NCI-H2196 treated with DMSO at 0.1 percent for 48 hours (cell line): Measurements from ENCODE around the gene TMEM86B.
"Not testable (repeated sequence)": the region's sequence is repeated elsewhere in the genome, so short reads cannot be mapped to it uniquely, and the experiment has no call there.

Source experiments
- DNase-seq: peaks from one replicate; lab custom pipeline; 2025; ENCODE audit not compliant: unreplicated experiment; lab: John Stamatoyannopoulos, UW

TMEM86B gene

GRCh38 chr19:55242517-55242916 lies 14.0 kb upstream of the TMEM86B start:
- no peak for DNase-seq

GRCh38 chr19:55241935-55242464 lies 13.4 kb upstream of the TMEM86B start:
- DNase-seq, result no peak

- DNase-seq, result no peak
These were observed 12.8 kb upstream of the TMEM86B start for GRCh38 chr19:55241143-55241934.

- DNase-seq, result no peak
These were observed 12.1 kb upstream of the TMEM86B start for GRCh38 chr19:55240713-55241020.

GRCh38 chr19:55239004-55239403 lies 10.4 kb upstream of the TMEM86B start:
- DNase-seq, result no peak

GRCh38 chr19:55238030-55238429 lies 9.5 kb upstream of the TMEM86B start:
- DNase-seq, result no peak

- DNase-seq, result no peak
These were observed 4.4 kb upstream of the TMEM86B start for GRCh38 chr19:55232986-55233385.

- DNase-seq, result no peak
These were observed 3.7 kb upstream of the TMEM86B start for GRCh38 chr19:55232286-55232602.

- no peak for DNase-seq
These were observed 3.1 kb upstream of the TMEM86B start for GRCh38 chr19:55231391-55232285.

GRCh38 chr19:55230780-55231179 lies 2.2 kb upstream of the TMEM86B start:
- no peak for DNase-seq

GRCh38 chr19:55230329-55230728 lies 1.8 kb upstream of the TMEM86B start:
- DNase-seq, result no peak

GRCh38 chr19:55229789-55230182 lies 1.2 kb upstream of the TMEM86B start:
- no peak for DNase-seq

GRCh38 chr19:55229145-55229788 lies 704 bp upstream of the TMEM86B start:
- no peak for DNase-seq

- no peak for DNase-seq
These were observed 560 bp downstream of the TMEM86B start for GRCh38 chr19:55228015-55228391.

GRCh38 chr19:55227241-55228014 lies 1.1 kb downstream of the TMEM86B start:
- no peak for DNase-seq

- DNase-seq, result no peak
These were observed 1.8 kb downstream of the TMEM86B start for GRCh38 chr19:55226788-55227187.

GRCh38 chr19:55226273-55226672 lies 2.3 kb downstream of the TMEM86B start:
- DNase-seq, result no peak

GRCh38 chr19:55225415-55225958 lies 3.1 kb downstream of the TMEM86B start:
- no peak for DNase-seq

- DNase-seq, result not testable (repeated sequence)
These were observed 3.7 kb downstream of the TMEM86B start for GRCh38 chr19:55224679-55225414.

- no peak for DNase-seq
These were observed 4.4 kb downstream of the TMEM86B start for GRCh38 chr19:55224038-55224665.
